Stimulated activated CD8-positive, alpha-beta memory T cell treated with anti-CD3 and anti-CD28 coated beads, Interleukin-15, amount 100 ng/mL, for 1 hour (primary cell): ENCODE data around the gene CDC14B.
"Not testable (repeated sequence)": the region's sequence is repeated elsewhere in the genome, so short reads cannot be mapped to it uniquely, and the experiment has no call there.

Experiments
- DNase-seq: peaks from one replicate; pipeline ENCODE4 v3.0.0-alpha.2; 2020; ENCODE audit warnings: low read depth

The CDC14B gene

DNA sequence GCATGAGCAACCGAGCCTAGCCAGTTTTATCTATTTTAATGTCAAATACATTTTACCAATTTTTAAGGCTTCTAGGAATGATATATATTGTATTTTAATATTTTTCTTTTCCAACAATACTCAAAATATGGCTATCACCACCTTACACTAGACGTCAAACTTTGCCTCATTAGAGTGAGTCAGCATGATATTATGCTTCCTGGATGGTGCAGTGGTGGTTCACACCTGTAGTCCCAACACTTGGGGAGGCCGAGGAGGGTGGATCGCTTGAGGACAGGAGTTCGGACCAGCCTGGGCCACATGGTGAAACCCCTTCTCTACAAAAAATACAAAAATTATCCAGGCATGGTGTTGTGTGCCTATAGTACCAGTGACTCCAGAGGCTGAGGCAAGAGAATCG is 7.3 kb upstream of the CDC14B start:
- DNase-seq: no peak

- DNase-seq: no peak
These were observed 2.0 kb upstream of the CDC14B start for GRCh38 chr9:96621618-96622017.

DNA sequence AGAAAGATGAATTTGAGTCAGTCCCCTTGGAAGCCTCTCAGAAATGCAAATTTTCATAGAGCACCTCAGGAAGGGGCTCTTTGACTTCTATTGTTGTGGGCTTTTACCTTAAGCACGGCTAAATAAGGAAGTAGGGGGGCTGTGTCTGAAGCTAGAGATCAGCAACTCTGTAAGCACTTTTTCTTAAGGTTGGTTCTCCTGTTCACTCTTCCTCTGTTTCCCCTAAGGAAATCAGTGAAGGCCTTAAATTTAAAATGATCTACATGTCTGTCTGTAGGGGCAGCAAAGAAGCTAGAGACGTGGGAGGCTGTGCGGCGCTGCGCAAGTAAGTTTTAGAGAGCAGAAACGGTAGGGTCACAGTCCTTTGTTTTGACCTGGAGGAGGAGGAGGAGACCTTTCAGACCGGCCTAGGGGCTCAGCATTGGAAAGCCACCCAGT is 1.2 kb upstream of the CDC14B start:
- DNase-seq: no peak

DNA sequence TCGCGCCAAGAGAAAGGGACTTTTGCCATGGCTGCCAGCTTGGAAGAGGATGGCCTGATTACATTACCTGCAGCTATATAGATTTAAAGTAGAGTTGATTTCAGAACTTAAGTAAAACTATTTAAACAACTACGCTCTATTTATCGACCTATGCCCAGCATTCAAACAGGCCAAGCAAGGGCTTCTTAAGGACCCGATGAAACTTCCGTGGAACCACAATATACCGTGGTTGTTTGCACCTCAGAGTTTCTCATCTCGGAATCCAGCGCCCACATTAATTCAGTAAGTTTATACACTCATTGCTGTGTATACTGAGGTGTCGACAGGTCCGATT is 505 bp upstream of the CDC14B start:
- DNase-seq: no peak

DNA sequence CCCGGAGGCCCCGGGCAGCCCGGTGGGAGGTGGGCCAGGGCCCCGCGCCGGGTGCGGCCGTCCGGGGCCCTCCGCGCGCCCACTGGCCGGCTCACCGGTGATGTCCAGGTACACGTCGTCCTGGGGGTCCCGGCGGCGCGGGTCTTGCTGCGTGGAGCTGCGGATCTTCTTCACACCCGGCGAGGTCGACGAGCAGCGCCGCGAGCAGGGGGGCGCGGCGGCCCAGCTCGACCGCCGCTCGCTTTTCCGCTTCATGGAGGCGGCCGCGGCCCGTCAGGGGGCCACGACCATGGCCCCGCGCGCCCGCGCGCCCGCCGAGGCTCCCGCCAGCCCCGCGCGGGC is 548 bp downstream of the CDC14B start:
- no peak for DNase-seq

DNA sequence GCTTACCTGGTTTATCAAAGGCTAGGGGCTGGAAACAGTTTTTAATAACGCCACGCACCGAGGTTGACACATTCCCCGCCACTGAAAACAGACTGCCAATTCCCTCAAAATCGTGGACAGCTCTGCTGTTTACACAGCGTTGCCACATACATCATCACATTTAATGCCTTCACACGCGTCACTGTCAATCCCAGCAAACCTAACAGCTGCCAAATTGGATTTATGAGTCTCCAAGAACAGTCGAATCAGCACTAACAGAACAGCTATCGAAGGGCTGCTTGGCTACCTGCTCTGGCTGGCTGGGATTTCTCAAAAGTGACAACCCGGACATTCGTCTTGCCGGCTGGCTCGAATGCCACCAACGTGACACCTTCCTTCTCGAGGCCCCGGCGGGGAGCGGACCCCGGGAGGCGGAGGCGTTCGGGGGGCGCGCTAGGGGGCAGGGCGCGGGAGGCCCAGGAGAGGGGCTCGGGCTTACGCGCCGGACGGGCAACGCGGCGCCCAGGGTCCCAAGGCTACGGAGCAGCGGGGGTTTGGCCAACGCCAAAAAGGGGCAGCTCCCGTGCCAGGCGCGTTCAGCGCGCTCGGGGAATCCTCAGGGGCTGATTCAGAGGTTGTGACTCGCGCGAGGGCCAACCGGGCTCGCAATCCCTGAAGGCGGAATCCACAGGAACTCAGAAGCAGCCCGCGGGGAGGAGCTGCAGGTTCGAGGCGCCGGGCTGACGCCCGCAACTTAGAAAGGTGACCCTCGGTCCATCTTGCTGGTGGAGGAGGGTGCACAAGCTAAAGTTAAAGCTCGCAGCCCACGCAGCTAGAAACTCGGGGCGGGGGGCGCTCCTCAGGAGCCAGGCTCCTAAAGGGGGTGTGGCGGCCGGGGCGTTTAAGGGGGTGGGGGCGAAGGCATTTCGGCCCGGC is 1.2 kb downstream of the CDC14B start:
- no peak for DNase-seq

- DNase-seq: no peak
These were observed 2.0 kb downstream of the CDC14B start for GRCh38 chr9:96617439-96618185.

GRCh38 chr9:96616817-96617438 is 2.7 kb downstream of the CDC14B start:
- no peak for DNase-seq

GRCh38 chr9:96615411-96615810 is 4.2 kb downstream of the CDC14B start:
- DNase-seq: no peak

DNA sequence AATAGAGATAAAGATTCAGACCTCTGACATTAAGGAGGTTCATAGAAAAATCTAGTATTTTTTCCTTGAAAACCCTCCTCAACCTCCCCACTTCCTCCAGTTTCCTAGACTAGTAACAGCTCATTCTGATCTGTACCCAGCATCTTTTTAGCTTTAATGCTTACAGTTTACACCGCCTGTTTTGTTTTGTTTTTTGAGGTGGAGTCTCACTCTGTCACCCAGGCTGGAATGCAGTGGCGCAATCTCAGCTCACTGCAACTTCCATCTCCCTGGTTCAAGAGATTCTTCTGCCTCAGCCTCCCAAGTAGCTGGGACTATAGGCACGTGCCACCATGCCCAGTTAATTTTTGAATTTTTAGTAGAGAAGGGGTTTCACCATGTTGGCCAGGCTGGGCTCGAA is 5.0 kb downstream of the CDC14B start:
- DNase-seq: not testable (repeated sequence)

DNA sequence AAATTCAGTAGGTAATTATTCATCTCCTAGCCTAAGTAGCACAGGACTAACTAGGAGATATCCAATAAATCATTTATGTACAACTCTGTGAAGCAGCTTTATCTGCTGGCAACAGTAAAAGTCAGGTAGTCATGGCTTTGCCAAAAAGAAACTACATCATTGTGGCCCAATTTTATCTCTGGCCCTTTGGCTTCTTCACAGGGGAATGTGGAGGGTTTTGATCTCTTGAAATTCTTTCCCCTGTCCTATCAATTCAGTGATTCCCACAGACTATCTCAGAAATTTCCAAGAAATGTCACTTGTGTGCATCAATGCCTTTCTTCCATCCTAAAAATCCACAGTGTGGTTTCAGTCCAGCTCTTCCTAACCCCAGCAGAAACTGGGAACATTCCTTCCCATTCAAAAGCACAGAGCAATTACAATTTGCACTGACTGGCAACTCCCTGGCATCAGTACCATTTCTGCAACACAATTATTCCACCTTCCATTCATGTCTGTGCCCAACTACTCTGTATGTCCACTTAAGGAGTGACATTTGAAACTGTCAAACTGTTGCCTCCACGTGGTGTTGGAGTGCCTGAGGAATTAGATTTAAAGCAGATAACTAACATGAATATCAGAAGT is 6.6 kb downstream of the CDC14B start:
- DNase-seq: no peak

DNA sequence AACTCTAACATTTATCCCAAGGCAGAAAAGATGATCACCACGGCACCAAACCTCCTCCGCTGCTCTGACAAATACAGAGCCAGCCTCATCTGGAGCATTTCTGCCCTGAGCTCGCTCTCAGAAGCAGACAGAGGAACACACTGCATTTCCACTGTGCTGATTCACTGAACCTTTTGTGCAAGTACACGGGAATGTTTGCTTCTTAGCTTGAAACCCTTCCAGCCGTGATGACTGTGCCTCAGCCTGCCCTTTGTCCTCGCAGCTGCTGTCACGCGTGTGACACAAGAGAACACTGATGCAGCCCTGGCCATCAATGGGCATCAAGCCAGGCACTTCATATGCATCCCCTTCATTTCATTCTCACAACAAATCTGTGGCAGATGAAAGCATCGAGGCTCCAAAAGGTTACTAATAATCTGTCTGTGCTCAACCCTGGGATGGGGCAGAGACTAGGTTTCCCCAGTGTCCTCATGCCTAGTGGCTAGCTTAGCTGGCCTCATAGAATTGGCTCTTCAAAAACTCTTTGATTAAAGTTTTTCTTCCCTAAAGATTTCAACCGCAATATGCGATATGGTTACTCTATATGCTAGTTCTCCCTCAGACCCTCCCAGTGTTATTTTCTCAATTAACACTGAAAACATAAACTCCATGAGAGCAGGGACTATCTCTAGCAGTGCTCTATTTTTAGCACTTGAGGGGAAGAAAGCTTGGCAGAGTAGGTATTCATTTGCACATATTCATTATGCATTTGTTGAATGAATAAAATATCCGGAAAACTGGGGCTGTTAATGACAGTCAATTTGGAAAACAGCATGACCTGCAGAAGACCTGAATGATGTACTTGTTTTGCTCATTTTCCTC is 7.3 kb downstream of the CDC14B start:
- DNase-seq: no peak

- no peak for DNase-seq
These were observed 8.3 kb downstream of the CDC14B start for GRCh38 chr9:96611302-96611701.

- DNase-seq: no peak
These were observed 9.9 kb downstream of the CDC14B start for GRCh38 chr9:96609732-96610131.

DNA sequence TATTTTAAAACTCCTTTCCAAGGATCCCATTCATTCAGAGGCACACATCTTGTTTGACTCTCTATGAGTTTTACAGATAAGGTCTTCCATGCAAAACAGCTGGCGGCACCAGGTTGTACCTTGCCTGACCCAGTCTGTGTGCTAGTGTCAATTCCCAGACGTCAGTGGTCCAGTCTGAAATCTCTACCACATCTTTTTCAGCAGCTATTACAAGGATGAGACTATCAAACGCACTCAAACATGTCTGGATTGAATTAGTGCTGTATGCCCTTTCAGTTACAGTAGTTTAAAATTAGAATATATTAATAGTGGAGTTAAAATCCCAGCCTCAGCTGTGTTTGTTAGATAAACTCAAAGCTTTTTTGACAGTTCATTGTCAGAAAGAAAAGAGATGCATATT is 11.7 kb downstream of the CDC14B start:
- DNase-seq: no peak

DNA sequence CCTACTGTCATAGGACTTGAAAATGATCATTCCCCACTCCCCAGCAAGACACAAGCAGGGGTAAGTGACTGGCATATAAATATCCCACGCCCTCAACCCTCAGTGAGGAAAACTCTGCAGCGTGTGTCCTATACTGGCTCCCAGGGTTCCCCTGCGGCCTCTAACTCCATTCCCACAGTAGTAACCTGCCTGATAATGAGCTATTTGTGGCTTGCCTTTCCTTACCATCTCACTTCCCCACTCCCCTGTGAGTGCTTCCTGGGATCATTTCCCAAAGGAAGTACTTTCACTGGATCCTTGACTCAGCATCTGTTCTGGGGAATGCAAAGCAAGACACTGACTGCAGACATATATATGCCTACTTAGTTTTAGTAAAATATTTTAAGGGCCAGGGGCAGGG is 14.3 kb downstream of the CDC14B start:
- DNase-seq: no peak

DNA sequence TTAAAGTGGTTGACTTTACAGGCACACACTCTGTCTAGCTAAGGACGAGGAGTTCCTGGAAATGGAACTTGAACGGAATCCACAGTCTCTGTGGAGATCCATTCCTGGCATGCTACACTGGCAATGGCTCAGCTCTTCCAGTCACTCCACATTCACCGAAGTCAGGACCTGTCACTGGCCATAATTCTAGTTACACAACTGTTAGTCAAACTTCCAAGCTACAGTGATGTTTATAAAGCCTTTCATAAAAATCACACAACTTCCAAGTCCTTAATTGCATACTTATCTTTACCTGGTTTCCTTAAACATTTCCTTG is 15.7 kb downstream of the CDC14B start:
- no peak for DNase-seq

DNA sequence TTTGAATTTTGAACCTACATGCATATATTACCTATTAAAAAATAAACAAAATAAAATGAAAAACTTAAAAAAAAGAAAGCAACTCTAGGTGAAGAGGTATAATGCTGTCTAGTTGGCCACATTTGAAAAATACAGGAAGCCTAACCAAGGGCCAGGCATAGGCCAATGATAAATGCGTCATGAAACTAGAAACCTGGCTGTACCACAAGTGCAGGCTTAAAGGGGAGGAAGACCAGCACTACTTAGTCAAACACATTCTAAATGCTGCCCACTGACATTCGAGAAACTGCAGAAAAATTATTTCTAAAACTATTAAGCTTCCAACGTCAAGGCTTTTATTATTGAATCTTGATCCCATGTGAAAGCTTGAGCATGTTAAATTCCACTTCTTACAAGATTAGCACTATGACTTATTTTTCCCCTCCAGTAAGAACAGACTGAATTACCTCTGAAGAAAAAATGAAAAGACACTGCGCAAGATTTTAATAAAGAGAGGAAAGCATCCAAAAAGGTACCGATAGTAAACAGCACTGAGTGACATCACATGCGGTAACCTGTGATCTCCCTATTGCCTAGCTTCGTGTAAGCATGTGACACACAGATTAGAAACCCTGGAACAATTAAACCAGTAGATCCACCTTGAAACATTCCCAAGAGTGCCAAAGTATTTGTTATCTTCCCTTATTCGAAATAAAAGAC is 16.2 kb downstream of the CDC14B start:
- DNase-seq: no peak

DNA sequence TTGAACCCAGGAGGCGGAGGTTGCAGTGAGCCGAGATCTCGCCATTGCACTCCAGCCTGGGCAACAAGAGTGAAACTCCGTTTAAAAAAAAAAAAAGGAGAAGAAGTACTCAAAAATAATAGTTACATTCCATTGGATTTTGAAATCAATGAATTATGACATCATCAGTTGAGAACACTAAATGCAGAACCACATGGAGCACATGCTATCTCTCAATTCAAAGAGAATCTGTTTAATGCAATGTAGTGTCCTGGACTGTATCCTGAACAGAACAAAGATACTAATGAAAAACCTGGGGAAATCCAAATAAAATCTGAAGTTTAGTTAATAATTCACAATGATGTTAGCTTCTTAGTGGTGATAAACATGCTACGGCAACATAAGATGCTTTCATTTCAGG is 20.3 kb downstream of the CDC14B start:
- no peak for DNase-seq

DNA sequence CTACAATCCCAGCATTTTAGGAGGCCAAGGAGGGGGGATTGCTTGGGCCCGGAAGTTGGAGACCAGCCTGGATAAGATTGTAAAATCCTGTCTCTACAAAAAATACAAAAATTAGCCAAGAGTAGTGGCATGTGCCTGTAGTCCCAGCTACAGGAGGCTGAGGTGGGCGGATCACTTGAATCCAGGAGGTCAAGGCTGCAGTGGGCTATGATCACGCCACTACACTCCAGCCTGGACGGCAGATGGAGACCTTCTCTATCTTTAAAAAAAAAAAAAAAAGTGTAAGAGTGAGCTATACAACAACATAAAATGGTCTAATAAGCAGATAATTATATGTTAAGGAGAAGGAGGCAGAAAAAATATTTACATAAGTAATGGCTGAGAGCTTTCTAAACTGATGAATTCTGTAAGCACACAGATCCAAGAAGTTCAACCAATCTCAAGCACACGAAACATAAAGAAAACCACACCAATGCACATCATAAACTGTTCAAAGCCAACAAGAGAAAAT is 23.0 kb downstream of the CDC14B start:
- no peak for DNase-seq
